Measurements from ENCODE around the gene RAP1GAP2. TPM values are rescaled to one million over a fixed set of nuclear protein-coding genes. Genes with fewer than 3 reads are reported as not detected.
"Not testable (repeated sequence)": the region's sequence is repeated elsewhere in the genome, so short reads cannot be mapped to it uniquely, and the experiment has no call there.

RAP1GAP2 gene
- total RNA-seq, 1 donor, result 2.9 TPM

GRCh38 chr17:2814049-2814448 is 17.8 kb downstream of the RAP1GAP2 start:
- Histone ChIP-seq H3K27me3 (ENCODE audit: insufficient read depth, low read length) (peaks cover 3% of the 10 kb centered on the region), H3K4me2 (ENCODE audit: insufficient read depth, low read length) (peak overlapping the region; percentile 51), H3K4me1 (ENCODE audit: insufficient read depth, low read length) (peaks cover 20% of the 10 kb centered on the region), H3K27ac (ENCODE audit: low read depth, low read length) (no peak overlapping the region), H3K36me3 (ENCODE audit: insufficient read depth, low read length) (no peaks in the 10 kb centered on the region), H2AFZ (ENCODE audit: low read length) (peak overlapping the region; percentile 62), H3K79me2 (ENCODE audit: insufficient read depth, low read length) (no peaks in the 10 kb centered on the region), H3K9me3 (ENCODE audit: low read depth, low read length) (no peaks in the 10 kb centered on the region), H3K4me3 (ENCODE audit: insufficient read depth, low read length) (peak overlapping the region; percentile 7), H4K20me1 (ENCODE audit: insufficient read depth, low read length) (no peaks in the 10 kb centered on the region)
- peak; percentile 35 for DNase-seq (ENCODE audit: insufficient read length, low spot score, missing footprints)
- no peak for TF ChIP-seq CTCF (IDR thresholded peaks at IDR 0.05; ENCODE audit: extremely low read depth, low read depth, low read length)

GRCh38 chr17:2814481-2815341 is 18.5 kb downstream of the RAP1GAP2 start:
- H3K27me3 ChIP-seq (ENCODE audit: insufficient read depth, low read length), result peaks cover 3% of the 10 kb centered on the region
- H3K4me2 ChIP-seq (ENCODE audit: insufficient read depth, low read length), result peak overlapping the region; percentile 51
- H3K79me2 ChIP-seq (ENCODE audit: insufficient read depth, low read length), result no peaks in the 10 kb centered on the region
- no peaks in the 10 kb centered on the region for H3K36me3 ChIP-seq (ENCODE audit: insufficient read depth, low read length)
- H2AFZ ChIP-seq (ENCODE audit: low read length), result peak overlapping the region; percentile 62
- no peaks in the 10 kb centered on the region for H3K9me3 ChIP-seq (ENCODE audit: low read depth, low read length)
- DNase-seq (ENCODE audit: insufficient read length, low spot score, missing footprints), result peak; percentile 38
- peak overlapping the region; percentile 7 for H3K4me3 ChIP-seq (ENCODE audit: insufficient read depth, low read length)
- H3K4me1 ChIP-seq (ENCODE audit: insufficient read depth, low read length), result peaks cover 20% of the 10 kb centered on the region
- H3K27ac ChIP-seq (ENCODE audit: low read depth, low read length), result no peak overlapping the region
- no peak for TF ChIP-seq CTCF (IDR thresholded peaks at IDR 0.05; ENCODE audit: extremely low read depth, low read depth, low read length)
- H4K20me1 ChIP-seq (ENCODE audit: insufficient read depth, low read length), result no peaks in the 10 kb centered on the region

DNA sequence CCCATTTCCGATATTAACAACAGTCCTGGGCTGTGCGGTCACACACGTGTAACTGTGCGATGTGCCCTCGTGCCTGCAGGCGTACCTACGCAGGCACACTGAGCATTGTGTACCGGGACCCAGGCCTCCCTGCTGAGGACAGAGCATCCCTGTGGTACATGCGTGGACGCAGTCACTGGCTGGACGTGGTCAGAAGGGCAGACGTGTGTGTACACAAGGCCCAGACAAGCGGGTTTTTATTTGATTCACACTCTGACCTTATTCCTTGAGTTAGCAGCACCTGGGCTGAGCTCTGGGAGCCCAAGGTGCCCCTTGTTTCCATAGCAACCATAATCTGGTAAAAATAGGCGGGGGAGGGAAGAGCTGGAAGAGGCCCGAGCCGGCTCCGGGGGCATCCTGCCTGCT is 19.5 kb downstream of the RAP1GAP2 start:
- Histone ChIP-seq H3K36me3 (ENCODE audit: insufficient read depth, low read length) (no peaks in the 10 kb centered on the region), H3K4me3 (ENCODE audit: insufficient read depth, low read length) (no peak overlapping the region), H3K27me3 (ENCODE audit: insufficient read depth, low read length) (peaks cover 3% of the 10 kb centered on the region), H3K79me2 (ENCODE audit: insufficient read depth, low read length) (no peaks in the 10 kb centered on the region), H3K4me1 (ENCODE audit: insufficient read depth, low read length) (peaks cover 20% of the 10 kb centered on the region), H4K20me1 (ENCODE audit: insufficient read depth, low read length) (no peaks in the 10 kb centered on the region), H3K9me3 (ENCODE audit: low read depth, low read length) (no peaks in the 10 kb centered on the region), H3K4me2 (ENCODE audit: insufficient read depth, low read length) (no peak overlapping the region), H3K27ac (ENCODE audit: low read depth, low read length) (no peak overlapping the region), H2AFZ (ENCODE audit: low read length) (no peak overlapping the region)
- no peak for TF ChIP-seq CTCF (IDR thresholded peaks at IDR 0.05; ENCODE audit: extremely low read depth, low read depth, low read length)
- peak; percentile 37 for DNase-seq (ENCODE audit: insufficient read length, low spot score, missing footprints)

DNA sequence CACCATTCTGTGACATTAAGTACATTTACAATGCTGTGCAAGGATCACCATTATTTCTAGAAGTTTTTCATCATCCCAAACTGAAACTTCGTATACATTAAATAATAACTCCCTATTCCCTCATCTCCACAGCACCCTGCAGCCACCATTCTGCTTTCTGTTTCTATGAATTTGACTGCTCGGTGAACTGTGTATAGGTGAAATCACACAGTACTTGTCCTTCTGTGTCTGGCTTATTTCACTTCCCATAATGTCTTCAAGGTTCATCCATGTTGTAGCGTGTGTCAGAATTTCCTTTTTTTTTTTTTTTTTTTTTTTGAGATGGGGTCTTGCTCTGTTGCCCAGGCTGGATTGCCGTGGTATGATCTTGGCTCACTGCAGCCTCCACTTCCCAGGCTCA is 20.4 kb downstream of the RAP1GAP2 start:
- Histone ChIP-seq H3K4me1 (ENCODE audit: insufficient read depth, low read length) (peaks cover 18% of the 10 kb centered on the region), H4K20me1 (ENCODE audit: insufficient read depth, low read length) (no peaks in the 10 kb centered on the region), H3K9me3 (ENCODE audit: low read depth, low read length) (no peaks in the 10 kb centered on the region), H3K79me2 (ENCODE audit: insufficient read depth, low read length) (no peaks in the 10 kb centered on the region), H3K4me2 (ENCODE audit: insufficient read depth, low read length) (no peak overlapping the region), H3K27me3 (ENCODE audit: insufficient read depth, low read length) (peaks cover 3% of the 10 kb centered on the region), H2AFZ (ENCODE audit: low read length) (no peak overlapping the region), H3K4me3 (ENCODE audit: insufficient read depth, low read length) (no peak overlapping the region), H3K36me3 (ENCODE audit: insufficient read depth, low read length) (no peaks in the 10 kb centered on the region), H3K27ac (ENCODE audit: low read depth, low read length) (no peak overlapping the region)
- DNase-seq (ENCODE audit: insufficient read length, low spot score, missing footprints), result no peak
- no peak for TF ChIP-seq CTCF (IDR thresholded peaks at IDR 0.05; ENCODE audit: extremely low read depth, low read depth, low read length)

- not testable (repeated sequence) for H3K27ac ChIP-seq (ENCODE audit: low read depth, low read length); H3K79me2 ChIP-seq (ENCODE audit: insufficient read depth, low read length); H3K36me3 ChIP-seq (ENCODE audit: insufficient read depth, low read length); H3K9me3 ChIP-seq (ENCODE audit: low read depth, low read length); H4K20me1 ChIP-seq (ENCODE audit: insufficient read depth, low read length); H3K4me1 ChIP-seq (ENCODE audit: insufficient read depth, low read length); H2AFZ ChIP-seq (ENCODE audit: low read length); H3K4me3 ChIP-seq (ENCODE audit: insufficient read depth, low read length); H3K27me3 ChIP-seq (ENCODE audit: insufficient read depth, low read length); DNase-seq (ENCODE audit: insufficient read length, low spot score, missing footprints); H3K4me2 ChIP-seq (ENCODE audit: insufficient read depth, low read length)
Observed at GRCh38 chr17:2819294-2819693, 23.1 kb downstream of the RAP1GAP2 start.
